Sigmoid colon (tissue), 7 donors: Measurements from ENCODE around the gene CD55. TPM values are rescaled to one million over a fixed set of nuclear protein-coding genes. Genes with fewer than 3 reads are reported as not detected.

Experiments used
- DNase-seq: peaks from one replicate; pipeline ENCODE4 v3.0.0-alpha.2; 2019
- H3K27ac ChIP-seq, 4 donors: fragments of 200-600 bp; sonication (generic); one replicate each; pipeline ENCODE4 v1.5.1; 2016 to 2019; ENCODE audit warnings: mild to moderate bottlenecking in 1 of 4
- H3K27me3 ChIP-seq, 3 donors: fragments of 200-600 bp; sonication (generic); one replicate each; pipeline ENCODE4 v1.5.1; 2019; ENCODE audit warnings: mild to moderate bottlenecking in 1 of 3
- H3K36me3 ChIP-seq, 4 donors: fragments of 200-600 bp; sonication (generic); one replicate each; pipeline ENCODE4 v1.5.1; 2016 to 2019
- H3K4me1 ChIP-seq, 4 donors: fragments of 200-600 bp; sonication (generic); one replicate each; pipeline ENCODE4 v1.5.1; 2017 to 2019
- H3K4me3 ChIP-seq, 4 donors: fragments of 200-600 bp; sonication (generic); one replicate each; pipeline ENCODE4 v1.5.1; 2017 to 2019; ENCODE audit warnings: mild to moderate bottlenecking in 2 of 4, moderate library complexity in 1 of 4
- H3K9me3 ChIP-seq, 4 donors: fragments of 200-600 bp in 3 of 4; sonication (generic) in 3 of 4; one replicate each; pipeline versions ENCODE4 v1.5.1 to v1.6.1; 2013 to 2019
- CTCF ChIP-seq, 4 experiments: fragments of 450-650 bp in 3 of 4; fragments of 200-600 bp in 1 of 4; IDR thresholded peaks; one replicate each; pipeline ENCODE4 v1.5.1; 2016 to 2019; ENCODE audit warnings: antibody characterized with exemption in 4 of 4, mild to moderate bottlenecking in 3 of 4, moderate library complexity in 2 of 4
- EP300 ChIP-seq, 4 donors: sonication (generic); formaldehyde crosslinking; IDR thresholded peaks; one replicate each; pipeline ENCODE4 v1.6.1; 2017; ENCODE audit warnings: antibody characterized with exemption in 4 of 4
- POLR2A ChIP-seq, 2 donors: fragments of 450-650 bp; IDR thresholded peaks; one replicate each; pipeline ENCODE4 v1.6.1; 2016; ENCODE audit warnings: antibody characterized with exemption in 2 of 2, mild to moderate bottlenecking in 2 of 2, moderate library complexity in 2 of 2
- POLR2AphosphoS5 ChIP-seq, 4 donors: sonication (generic); formaldehyde crosslinking; IDR thresholded peaks; one replicate each; pipeline ENCODE4 v1.6.1; 2017; ENCODE audit warnings: antibody characterized with exemption in 4 of 4
- WGBS, 2 donors: extraction: QIAGEN DNeasy Blood & Tissue Kit; methylation state at CpG; one replicate each; pipeline ENCODE4 v1.1.7; 2013; 5-methylcytosine and 5-hydroxymethylcytosine counted together
- intact Hi-C: fragments of 100-400 bp; cut with DNase I; formaldehyde crosslinking; loops from one replicate; pipeline ENCODE4 v1.15.1; 2023
- polyA plus RNA-seq, 3 donors: library from polyadenylated mRNA; stranded (reverse); fragments of 200-250 nt; gene quantifications; one replicate each; pipeline ENCODE4 v1.2.3, GENCODE V29; 2013
- total RNA-seq, 4 donors: library from RNA; depleted of rRNA; stranded (reverse); fragments of >200 nt; gene quantifications; one replicate each; pipeline ENCODE4 v1.1.0, GENCODE V29; 2016
- donor health status: healthy with polysubstance abuse.
- donor health status: Bipolar disorder and iron deficiency.
- donor health status: healthy.

The CD55 gene
- total and polyA plus RNA-seq, 7 donors, result 10.8 to 56.1 (median 41.5) TPM

- Histone ChIP-seq H3K4me3 (no peak overlapping the region), H3K27me3 (no peaks in the 10 kb centered on the region)
Measured at GRCh38 chr1:207355513-207356295, 34.2 kb downstream of the CD55 start.

GRCh38 chr1:207361029-207361428 lies 39.6 kb downstream of the CD55 start:
- Histone ChIP-seq H3K27ac (no peak overlapping the region), H3K4me1 (no peaks in the 10 kb centered on the region), H3K27me3 (no peaks in the 10 kb centered on the region), H3K9me3 (no peaks in the 10 kb centered on the region), H3K4me3 (no peak overlapping the region), H3K36me3 (peaks cover 0 to 17% (median 3%) of the 10 kb centered on the region in 4 donors)
- TF ChIP-seq POLR2AphosphoS5 (IDR thresholded peaks at IDR 0.05) (no peak), POLR2A (IDR thresholded peaks at IDR 0.05) (no peak)
- intact Hi-C loops, result no loop called here
- 79 to 95% methylated on average over 3 of the region's 3 CpGs for WGBS, 2 donors
- no peak for DNase-seq

More at GRCh38 chr1:207355513-207356295, 34.2 kb downstream of the CD55 start:
- no peaks in the 10 kb centered on the region for H3K4me1 ChIP-seq
- 84 to 91% methylated on average over 3 of the region's 3 CpGs for WGBS, 2 donors
- TF ChIP-seq EP300 (IDR thresholded peaks at IDR 0.05) (no peak), POLR2A (IDR thresholded peaks at IDR 0.05) (no peak), POLR2AphosphoS5 (IDR thresholded peaks at IDR 0.05) (no peak), CTCF (IDR thresholded peaks at IDR 0.05) (no peak)
- no peak overlapping the region for H3K27ac ChIP-seq
- intact Hi-C loops, result no loop called here
- no peaks in the 10 kb centered on the region for H3K36me3 ChIP-seq
- no peaks in the 10 kb centered on the region for H3K9me3 ChIP-seq
- DNase-seq, result no peak

- 92 to 94% methylated on average over 2 of the region's 2 CpGs for WGBS, 2 donors
- Histone ChIP-seq H3K4me1 (no peaks in the 10 kb centered on the region), H3K4me3 (no peak overlapping the region), H3K9me3 (no peaks in the 10 kb centered on the region), H3K27ac (no peak overlapping the region), H3K27me3 (no peaks in the 10 kb centered on the region), H3K36me3 (peaks cover 0 to 17% (median 3%) of the 10 kb centered on the region in 4 donors)
- TF ChIP-seq POLR2AphosphoS5 (IDR thresholded peaks at IDR 0.05), result no peak
- no peak for TF ChIP-seq POLR2A (IDR thresholded peaks at IDR 0.05)
- no peak for TF ChIP-seq CTCF (IDR thresholded peaks at IDR 0.05)
- TF ChIP-seq EP300 (IDR thresholded peaks at IDR 0.05), result no peak
- intact Hi-C loops, result no loop called here
- no peak for DNase-seq
Measured at GRCh38 chr1:207361889-207362288, 40.4 kb downstream of the CD55 start.

- H3K27me3 ChIP-seq, result no peaks in the 10 kb centered on the region
- H3K27ac ChIP-seq, result no peak overlapping the region
- H3K9me3 ChIP-seq, result no peaks in the 10 kb centered on the region
- intact Hi-C loops, result no loop called here
- no peak for DNase-seq
- peaks cover 0 to 17% (median 3%) of the 10 kb centered on the region in 4 donors for H3K36me3 ChIP-seq
- WGBS, 2 donors, result 88 to 94% methylated on average over 6 of the region's 6 CpGs
- H3K4me1 ChIP-seq, result no peaks in the 10 kb centered on the region
- TF ChIP-seq CTCF (IDR thresholded peaks at IDR 0.05) (no peak), POLR2A (IDR thresholded peaks at IDR 0.05) (no peak), EP300 (IDR thresholded peaks at IDR 0.05) (no peak), POLR2AphosphoS5 (IDR thresholded peaks at IDR 0.05) (no peak)
- H3K4me3 ChIP-seq, result no peak overlapping the region
Measured at GRCh38 chr1:207362962-207363860, 41.7 kb downstream of the CD55 start.

GRCh38 chr1:207363871-207364270 lies 42.4 kb downstream of the CD55 start:
- DNase-seq, result no peak

More at GRCh38 chr1:207363871-207364270, 42.4 kb downstream of the CD55 start:
- Histone ChIP-seq H3K36me3 (peaks cover 0 to 17% (median 3%) of the 10 kb centered on the region in 4 donors), H3K27ac (no peak overlapping the region), H3K27me3 (no peaks in the 10 kb centered on the region), H3K4me1 (no peaks in the 10 kb centered on the region), H3K4me3 (no peak overlapping the region), H3K9me3 (no peaks in the 10 kb centered on the region)
- intact Hi-C loops, result no loop called here
- TF ChIP-seq EP300 (IDR thresholded peaks at IDR 0.05), result no peak
